ENCODE results near the gene GTPBP4. TPM values are rescaled to one million over a fixed set of nuclear protein-coding genes. Genes with fewer than 3 reads are reported as not detected.

Gene GTPBP4
- total RNA-seq, 1 experiment from 2014 or later = 44.6 TPM

- intact Hi-C loops (cut with micrococcal nuclease) = no loop called here
- ATAC-seq (no peak), DNase-seq (no peak)
- no peaks in the 10 kb centered on the region for H3K79me2 ChIP-seq (ENCODE audit: low read length)
- H3K4me1 ChIP-seq (ENCODE audit: insufficient read depth, low read length) = 0 out of 2 replicates have a peak, but pooled peaks cover 10% of the 10 kb centered on the region
- no TSS peak for BruUV-seq (replicated peaks)
- TF ChIP-seq CTCF (conservative IDR thresholded peaks at IDR 0.05; ENCODE audit: low read depth, low read length) (no peak), EZH2 (IDR thresholded peaks at IDR 0.05; ENCODE audit: low read length, unreplicated experiment) (no peak), EZH2phosphoT487 (IDR thresholded peaks at IDR 0.05; ENCODE audit: borderline replicate concordance, low read length) (no peak)
- H3K4me3 ChIP-seq (ENCODE audit: low read length) = no peak overlapping the region
- H3K9me3 ChIP-seq (ENCODE audit: low read length) = no peaks in the 10 kb centered on the region
- H3K9ac ChIP-seq (ENCODE audit: low read length) = no peak overlapping the region
- no peaks in the 10 kb centered on the region for H3K36me3 ChIP-seq (ENCODE audit: low read depth, low read length)
- H3K27me3 ChIP-seq (ENCODE audit: low read length) = no peaks in the 10 kb centered on the region
- no peak overlapping the region for H3K4me2 ChIP-seq (ENCODE audit: low read length)
- H3F3A ChIP-seq (ENCODE audit: low read length, unreplicated experiment) = no peaks in the 10 kb centered on the region
- no peak overlapping the region for H2AFZ ChIP-seq (ENCODE audit: low read length)
- no peaks in the 10 kb centered on the region for H4K20me1 ChIP-seq (ENCODE audit: low read length)
- no peaks in the 10 kb centered on the region for H3K9me2 ChIP-seq (replicated peaks; ENCODE audit: low read length)
- POLR2A ChIA-PET (ENCODE audit: unreplicated experiment) = no interaction called here
- CTCF ChIA-PET = no interaction called here
- H3K27ac ChIP-seq (ENCODE audit: low read length) = no peak overlapping the region
Observed at GRCh38 chr10:966466-967235, 21.6 kb upstream of the GTPBP4 start.

GRCh38 chr10:968546-969199 lies 19.6 kb upstream of the GTPBP4 start:
- POLR2A ChIA-PET (ENCODE audit: unreplicated experiment) = no interaction called here
- no peak overlapping the region for H3K4me3 ChIP-seq (ENCODE audit: low read length)
- ATAC-seq = no peak
- H3K4me1 ChIP-seq (ENCODE audit: insufficient read depth, low read length) = 0 out of 2 replicates have a peak, but pooled peaks cover 10% of the 10 kb centered on the region
- H3K79me2 ChIP-seq (ENCODE audit: low read length) = no peaks in the 10 kb centered on the region
- H3K9me3 ChIP-seq (ENCODE audit: low read length) = no peaks in the 10 kb centered on the region
- no peak overlapping the region for H2AFZ ChIP-seq (ENCODE audit: low read length)
- BruUV-seq (replicated peaks) = no TSS peak
- H3K27ac ChIP-seq (ENCODE audit: low read length) = no peak overlapping the region
- CTCF ChIA-PET = no interaction called here
- no peak overlapping the region for H3K9ac ChIP-seq (ENCODE audit: low read length)
- H3K27me3 ChIP-seq (ENCODE audit: low read length) = no peaks in the 10 kb centered on the region
- H3F3A ChIP-seq (ENCODE audit: low read length, unreplicated experiment) = no peaks in the 10 kb centered on the region
- TF ChIP-seq EZH2 (IDR thresholded peaks at IDR 0.05; ENCODE audit: low read length, unreplicated experiment) (no peak), CTCF (conservative IDR thresholded peaks at IDR 0.05; ENCODE audit: low read depth, low read length) (no peak), EZH2phosphoT487 (IDR thresholded peaks at IDR 0.05; ENCODE audit: borderline replicate concordance, low read length) (no peak)
- H3K4me2 ChIP-seq (ENCODE audit: low read length) = no peak overlapping the region
- no peaks in the 10 kb centered on the region for H3K36me3 ChIP-seq (ENCODE audit: low read depth, low read length)
- no peaks in the 10 kb centered on the region for H3K9me2 ChIP-seq (replicated peaks; ENCODE audit: low read length)
- no peak for DNase-seq
- intact Hi-C loops (cut with micrococcal nuclease) = no loop called here
- H4K20me1 ChIP-seq (ENCODE audit: low read length) = no peaks in the 10 kb centered on the region
